GM19324 (cell line): Measurements from ENCODE around the gene ADRB1.

Experiments used
- ATAC-seq: cut with Tn5 transposase; IDR thresholded peaks from one replicate; pipeline ENCODE4 v1.9.1; 2021; ENCODE audit warnings: mild to moderate bottlenecking, moderate library complexity; ENCODE audit not compliant: unreplicated experiment, low FRiP score

ADRB1 gene

GRCh38 chr10:114043532-114044246 lies at the start of gene ADRB1:
Gene ADRB1 (plus strand): TSS chr10:114043866. CDS start chr10:114044133, 267 bp downstream.
- ATAC-seq, result peak; percentile 43

GRCh38 chr10:113995201-113995600 lies 48.5 kb upstream of the ADRB1 start:
- ATAC-seq, result no peak

- no peak for ATAC-seq
These were observed 46.2 kb upstream of the ADRB1 start for GRCh38 chr10:113997428-113997827.

GRCh38 chr10:113999531-113999930 lies 44.1 kb upstream of the ADRB1 start:
- ATAC-seq, result no peak

- ATAC-seq, result no peak
These were observed 43.1 kb upstream of the ADRB1 start for GRCh38 chr10:114000457-114001010.

GRCh38 chr10:114002422-114002821 lies 41.2 kb upstream of the ADRB1 start:
- no peak for ATAC-seq

- ATAC-seq, result no peak
These were observed 40.3 kb upstream of the ADRB1 start for GRCh38 chr10:114003161-114003941.

- ATAC-seq, result no peak
These were observed 34.2 kb upstream of the ADRB1 start for GRCh38 chr10:114009281-114009996.

GRCh38 chr10:114010316-114010715 lies 33.4 kb upstream of the ADRB1 start:
- ATAC-seq, result no peak

- no peak for ATAC-seq
These were observed 31.0 kb upstream of the ADRB1 start for GRCh38 chr10:114012650-114013049.

- ATAC-seq, result no peak
These were observed 28.0 kb upstream of the ADRB1 start for GRCh38 chr10:114015708-114016107.

- no peak for ATAC-seq
These were observed 26.4 kb upstream of the ADRB1 start for GRCh38 chr10:114017271-114017670.

GRCh38 chr10:114017873-114018272 lies 25.8 kb upstream of the ADRB1 start:
- ATAC-seq, result no peak

GRCh38 chr10:114019226-114019625 lies 24.4 kb upstream of the ADRB1 start:
- no peak for ATAC-seq

GRCh38 chr10:114021154-114021553 lies 22.5 kb upstream of the ADRB1 start:
- no peak for ATAC-seq

GRCh38 chr10:114021717-114022680 lies 21.7 kb upstream of the ADRB1 start:
- ATAC-seq, result no peak

- no peak for ATAC-seq
These were observed 20.7 kb upstream of the ADRB1 start for GRCh38 chr10:114022766-114023597.

- peak; percentile 81 for ATAC-seq
These were observed 18.6 kb upstream of the ADRB1 start for GRCh38 chr10:114024876-114025610.
